Liver (tissue), 9 donors: ENCODE results near the gene TMEM223. TPM values are rescaled to one million over a fixed set of nuclear protein-coding genes. Genes with fewer than 3 reads are reported as not detected.

Experiments
- DNase-seq: peaks from one replicate; pipeline ENCODE4 v3.0.0-alpha.2; 2017; ENCODE audit warnings: low spot score
- H3K27ac ChIP-seq, 2 donors: one replicate each; pipeline ENCODE4 v1.7.0; 2013; ENCODE audit warnings: inconsistent platforms in 2 of 2, low read length in 2 of 2, control low read depth in 1 of 2, low read depth in 1 of 2, mild to moderate bottlenecking in 1 of 2
- H3K27me3 ChIP-seq, 4 donors: one replicate each; pipeline versions ENCODE4 v1.6.1 to v1.7.0; 2013; ENCODE audit warnings: low read length in 3 of 4, inconsistent platforms in 1 of 4, mild to moderate bottlenecking in 1 of 4, moderate library complexity in 1 of 4; ENCODE audit not compliant: control insufficient read depth in 4 of 4, insufficient read depth in 4 of 4
- H3K36me3 ChIP-seq, 4 donors: one replicate each; pipeline versions ENCODE4 v1.6.1 to v1.7.0; 2013; ENCODE audit warnings: low read length in 3 of 4, mild to moderate bottlenecking in 3 of 4, low read depth in 1 of 4, moderate library complexity in 1 of 4; ENCODE audit not compliant: control insufficient read depth in 4 of 4, insufficient read depth in 3 of 4
- H3K4me1 ChIP-seq, 4 donors: one replicate each; pipeline versions ENCODE4 v1.6.1 to v1.7.0; 2013; ENCODE audit warnings: low read length in 3 of 4, mild to moderate bottlenecking in 3 of 4, moderate library complexity in 1 of 4; ENCODE audit not compliant: control insufficient read depth in 4 of 4, insufficient read depth in 4 of 4
- H3K4me3 ChIP-seq, 3 donors: one replicate each; pipeline versions ENCODE4 v1.6.1 to v1.7.0; 2013; ENCODE audit warnings: low read length in 3 of 3, control low read depth in 1 of 3, low read depth in 1 of 3, mild to moderate bottlenecking in 1 of 3
- H3K9ac ChIP-seq, 2 donors: one replicate each; pipeline ENCODE4 v1.7.0; 2013; ENCODE audit warnings: low read length in 2 of 2, mild to moderate bottlenecking in 2 of 2, moderate library complexity in 2 of 2, control low read depth in 1 of 2, low read depth in 1 of 2
- H3K9me3 ChIP-seq, 4 donors: one replicate each; pipeline versions ENCODE4 v1.6.1 to v1.7.0; 2013; ENCODE audit warnings: low read length in 3 of 4; ENCODE audit not compliant: control insufficient read depth in 4 of 4
- EGR1 ChIP-seq, 2 donors: IDR thresholded peaks; 2 replicates each; pipeline ENCODE4 v1.6.1; 2016 to 2018; ENCODE audit warnings: antibody characterized with exemption in 2 of 2, low read depth in 2 of 2
- GABPA ChIP-seq, 2 donors: IDR thresholded peaks in 1 of 2; conservative IDR thresholded peaks in 1 of 2; 2 replicates each; pipeline ENCODE4 v1.6.1; 2016; ENCODE audit warnings: antibody characterized with exemption in 2 of 2, mild to moderate bottlenecking in 1 of 2, moderate library complexity in 1 of 2
- JUND ChIP-seq, 2 donors: IDR thresholded peaks; 2 replicates each; pipeline ENCODE4 v1.6.1; 2016; ENCODE audit warnings: antibody characterized with exemption in 2 of 2
- NR2F2 ChIP-seq: IDR thresholded peaks from 2 replicates; pipeline ENCODE4 v1.6.1; 2016; ENCODE audit warnings: antibody characterized with exemption
- RAD21 ChIP-seq, 2 donors: IDR thresholded peaks; 2 replicates each; pipeline ENCODE4 v1.6.1; 2016; ENCODE audit warnings: antibody characterized with exemption in 2 of 2, mild to moderate bottlenecking in 2 of 2
- RXRA ChIP-seq, 2 donors: IDR thresholded peaks; 2 replicates each; pipeline ENCODE4 v1.6.1; 2017 to 2018; ENCODE audit warnings: antibody characterized with exemption in 2 of 2, mild to moderate bottlenecking in 1 of 2
- SP1 ChIP-seq: IDR thresholded peaks from 2 replicates; pipeline ENCODE4 v1.6.1; 2018; ENCODE audit warnings: antibody characterized with exemption, mild to moderate bottlenecking
- TAF1 ChIP-seq: conservative IDR thresholded peaks from 2 replicates; pipeline ENCODE4 v1.6.1; 2016; ENCODE audit warnings: antibody characterized with exemption, mild to moderate bottlenecking
- YY1 ChIP-seq: IDR thresholded peaks from 2 replicates; pipeline ENCODE4 v1.6.1; 2016; ENCODE audit warnings: antibody characterized with exemption, mild to moderate bottlenecking
- WGBS: extraction: QIAGEN DNeasy Blood & Tissue Kit; methylation state at CpG from one replicate; pipeline ENCODE4 v1.1.7; 2013; 5-methylcytosine and 5-hydroxymethylcytosine counted together
- polyA plus RNA-seq, 2 donors: library from polyadenylated mRNA; stranded (reverse) in 1 of 2; unstranded in 1 of 2; fragments of 200-250 nt in 1 of 2; fragments of >200 nt in 1 of 2; fragmentation: Nextera tagmentation in 1 of 2; extraction: Ambion mirVana in 1 of 2; gene quantifications; one replicate each; pipeline versions ENCODE4 v1.2.1 to v1.2.3, GENCODE V29; 2013 to 2015
- total RNA-seq, 2 donors: library from RNA; depleted of rRNA; stranded (reverse); fragments of >200 nt; gene quantifications; one replicate each; pipeline ENCODE4 v1.2.3, GENCODE V29; 2014
- TF ChIP-seq, protein P1 (sequence below): IDR thresholded peaks from 2 replicates; pipeline ENCODE4 v1.6.1; 2016; ENCODE audit warnings: antibody characterized with exemption, mild to moderate bottlenecking
- TF ChIP-seq, protein P2 (sequence below): fragments of 150-350 bp; IDR thresholded peaks from 2 replicates; pipeline ENCODE4 v1.5.1; 2017; ENCODE audit warnings: improper control_type of control experiment, low read depth, low read length; ENCODE audit not compliant: missing input control
- TF ChIP-seq, protein P3 (sequence below): IDR thresholded peaks from 2 replicates; pipeline ENCODE4 v1.6.1; 2016; ENCODE audit warnings: antibody characterized with exemption
- TF ChIP-seq, protein P4 (sequence below): IDR thresholded peaks from 2 replicates; pipeline ENCODE4 v1.6.1; 2016; ENCODE audit warnings: antibody characterized with exemption
- TF ChIP-seq, protein P5 (sequence below): IDR thresholded peaks from 2 replicates; pipeline ENCODE4 v1.6.1; 2016; ENCODE audit warnings: antibody characterized with exemption
- donor health status: healthy.
- donor health status: healthy.
- donor health status: healthy.
- donor health status: healthy.
- donor health status: healthy.

TMEM223 gene
- total and polyA plus RNA-seq, 4 donors, result 9.2 to 23.8 (median 13.0) TPM

DNA sequence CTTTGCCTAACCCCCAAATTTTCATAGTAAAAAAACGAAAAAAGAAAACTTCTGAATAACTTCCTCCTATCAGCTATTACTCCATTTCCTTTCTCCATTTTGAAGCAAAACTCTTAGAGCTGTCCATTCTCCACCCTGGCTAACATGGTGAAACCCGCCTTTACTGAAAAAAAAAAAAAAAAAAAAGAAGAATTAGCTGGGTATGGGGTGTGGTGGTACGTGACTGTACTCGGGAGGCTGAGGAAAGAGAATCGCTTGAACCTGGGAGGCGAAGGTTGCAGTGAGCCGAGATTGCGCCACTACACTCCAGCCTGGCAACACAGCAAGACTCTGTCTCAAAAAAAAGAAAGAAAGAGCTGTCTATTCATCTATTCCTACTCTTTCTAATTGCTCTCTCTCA is 24.8 kb upstream of the TMEM223 start:
- TF ChIP-seq, protein P1, sequence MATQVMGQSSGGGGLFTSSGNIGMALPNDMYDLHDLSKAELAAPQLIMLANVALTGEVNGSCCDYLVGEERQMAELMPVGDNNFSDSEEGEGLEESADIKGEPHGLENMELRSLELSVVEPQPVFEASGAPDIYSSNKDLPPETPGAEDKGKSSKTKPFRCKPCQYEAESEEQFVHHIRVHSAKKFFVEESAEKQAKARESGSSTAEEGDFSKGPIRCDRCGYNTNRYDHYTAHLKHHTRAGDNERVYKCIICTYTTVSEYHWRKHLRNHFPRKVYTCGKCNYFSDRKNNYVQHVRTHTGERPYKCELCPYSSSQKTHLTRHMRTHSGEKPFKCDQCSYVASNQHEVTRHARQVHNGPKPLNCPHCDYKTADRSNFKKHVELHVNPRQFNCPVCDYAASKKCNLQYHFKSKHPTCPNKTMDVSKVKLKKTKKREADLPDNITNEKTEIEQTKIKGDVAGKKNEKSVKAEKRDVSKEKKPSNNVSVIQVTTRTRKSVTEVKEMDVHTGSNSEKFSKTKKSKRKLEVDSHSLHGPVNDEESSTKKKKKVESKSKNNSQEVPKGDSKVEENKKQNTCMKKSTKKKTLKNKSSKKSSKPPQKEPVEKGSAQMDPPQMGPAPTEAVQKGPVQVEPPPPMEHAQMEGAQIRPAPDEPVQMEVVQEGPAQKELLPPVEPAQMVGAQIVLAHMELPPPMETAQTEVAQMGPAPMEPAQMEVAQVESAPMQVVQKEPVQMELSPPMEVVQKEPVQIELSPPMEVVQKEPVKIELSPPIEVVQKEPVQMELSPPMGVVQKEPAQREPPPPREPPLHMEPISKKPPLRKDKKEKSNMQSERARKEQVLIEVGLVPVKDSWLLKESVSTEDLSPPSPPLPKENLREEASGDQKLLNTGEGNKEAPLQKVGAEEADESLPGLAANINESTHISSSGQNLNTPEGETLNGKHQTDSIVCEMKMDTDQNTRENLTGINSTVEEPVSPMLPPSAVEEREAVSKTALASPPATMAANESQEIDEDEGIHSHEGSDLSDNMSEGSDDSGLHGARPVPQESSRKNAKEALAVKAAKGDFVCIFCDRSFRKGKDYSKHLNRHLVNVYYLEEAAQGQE, result no peak
- no peak for TF ChIP-seq SP1
- H3K27ac ChIP-seq, result no peak overlapping the region
- DNase-seq, result no peak
- WGBS, result 82% methylated on average over 8 of the region's 8 CpGs
- H3K9me3 ChIP-seq, result no peaks in the 10 kb centered on the region
- no peaks in the 10 kb centered on the region for H3K4me1 ChIP-seq
- H3K9ac ChIP-seq, result no peak overlapping the region
- peaks cover 18 to 41% (median 23%) of the 10 kb centered on the region in 4 donors for H3K36me3 ChIP-seq
- H3K27me3 ChIP-seq, result no peaks in the 10 kb centered on the region
- H3K4me3 ChIP-seq, result no peak overlapping the region

DNA sequence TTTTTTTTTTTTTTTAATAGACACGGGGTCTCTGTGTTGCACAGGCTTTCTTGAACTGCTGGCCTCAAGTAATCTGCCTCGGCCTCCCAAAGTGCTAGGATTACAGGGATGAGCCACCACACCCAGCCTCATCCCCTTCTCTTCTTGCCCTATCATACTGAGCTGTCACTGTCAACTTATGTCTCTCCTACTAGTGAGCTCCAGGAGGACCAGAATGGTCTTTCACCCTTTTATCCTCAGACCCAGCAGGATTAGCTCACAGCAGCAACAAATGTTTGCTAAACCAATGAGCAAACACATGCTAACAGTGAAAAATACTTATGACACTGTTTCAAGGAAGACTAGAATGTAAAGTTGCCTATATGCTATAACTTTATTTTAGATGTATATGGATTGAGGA is 19.9 kb upstream of the TMEM223 start:
- Histone ChIP-seq H3K4me1 (peaks cover 0 to 5% (median under 1%) of the 10 kb centered on the region in 4 donors), H3K27ac (no peak overlapping the region), H3K9me3 (no peaks in the 10 kb centered on the region), H3K4me3 (no peak overlapping the region), H3K9ac (no peak overlapping the region), H3K27me3 (no peaks in the 10 kb centered on the region), H3K36me3 (peaks cover 0 to 14% (median 2%) of the 10 kb centered on the region in 4 donors)
- TF ChIP-seq NR2F2 (no peak), YY1 (no peak)
- TF ChIP-seq, protein P2, sequence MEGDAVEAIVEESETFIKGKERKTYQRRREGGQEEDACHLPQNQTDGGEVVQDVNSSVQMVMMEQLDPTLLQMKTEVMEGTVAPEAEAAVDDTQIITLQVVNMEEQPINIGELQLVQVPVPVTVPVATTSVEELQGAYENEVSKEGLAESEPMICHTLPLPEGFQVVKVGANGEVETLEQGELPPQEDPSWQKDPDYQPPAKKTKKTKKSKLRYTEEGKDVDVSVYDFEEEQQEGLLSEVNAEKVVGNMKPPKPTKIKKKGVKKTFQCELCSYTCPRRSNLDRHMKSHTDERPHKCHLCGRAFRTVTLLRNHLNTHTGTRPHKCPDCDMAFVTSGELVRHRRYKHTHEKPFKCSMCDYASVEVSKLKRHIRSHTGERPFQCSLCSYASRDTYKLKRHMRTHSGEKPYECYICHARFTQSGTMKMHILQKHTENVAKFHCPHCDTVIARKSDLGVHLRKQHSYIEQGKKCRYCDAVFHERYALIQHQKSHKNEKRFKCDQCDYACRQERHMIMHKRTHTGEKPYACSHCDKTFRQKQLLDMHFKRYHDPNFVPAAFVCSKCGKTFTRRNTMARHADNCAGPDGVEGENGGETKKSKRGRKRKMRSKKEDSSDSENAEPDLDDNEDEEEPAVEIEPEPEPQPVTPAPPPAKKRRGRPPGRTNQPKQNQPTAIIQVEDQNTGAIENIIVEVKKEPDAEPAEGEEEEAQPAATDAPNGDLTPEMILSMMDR, result no peak
- TF ChIP-seq, protein P3, sequence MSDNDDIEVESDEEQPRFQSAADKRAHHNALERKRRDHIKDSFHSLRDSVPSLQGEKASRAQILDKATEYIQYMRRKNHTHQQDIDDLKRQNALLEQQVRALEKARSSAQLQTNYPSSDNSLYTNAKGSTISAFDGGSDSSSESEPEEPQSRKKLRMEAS, result no peak
- TF ChIP-seq, protein P4, sequence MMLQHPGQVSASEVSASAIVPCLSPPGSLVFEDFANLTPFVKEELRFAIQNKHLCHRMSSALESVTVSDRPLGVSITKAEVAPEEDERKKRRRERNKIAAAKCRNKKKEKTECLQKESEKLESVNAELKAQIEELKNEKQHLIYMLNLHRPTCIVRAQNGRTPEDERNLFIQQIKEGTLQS, result no peak
- TF ChIP-seq, protein P5, sequence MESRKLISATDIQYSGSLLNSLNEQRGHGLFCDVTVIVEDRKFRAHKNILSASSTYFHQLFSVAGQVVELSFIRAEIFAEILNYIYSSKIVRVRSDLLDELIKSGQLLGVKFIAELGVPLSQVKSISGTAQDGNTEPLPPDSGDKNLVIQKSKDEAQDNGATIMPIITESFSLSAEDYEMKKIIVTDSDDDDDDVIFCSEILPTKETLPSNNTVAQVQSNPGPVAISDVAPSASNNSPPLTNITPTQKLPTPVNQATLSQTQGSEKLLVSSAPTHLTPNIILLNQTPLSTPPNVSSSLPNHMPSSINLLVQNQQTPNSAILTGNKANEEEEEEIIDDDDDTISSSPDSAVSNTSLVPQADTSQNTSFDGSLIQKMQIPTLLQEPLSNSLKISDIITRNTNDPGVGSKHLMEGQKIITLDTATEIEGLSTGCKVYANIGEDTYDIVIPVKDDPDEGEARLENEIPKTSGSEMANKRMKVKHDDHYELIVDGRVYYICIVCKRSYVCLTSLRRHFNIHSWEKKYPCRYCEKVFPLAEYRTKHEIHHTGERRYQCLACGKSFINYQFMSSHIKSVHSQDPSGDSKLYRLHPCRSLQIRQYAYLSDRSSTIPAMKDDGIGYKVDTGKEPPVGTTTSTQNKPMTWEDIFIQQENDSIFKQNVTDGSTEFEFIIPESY, result no peak
- 75% methylated on average over 2 of the region's 2 CpGs for WGBS
- DNase-seq, result no peak

DNA sequence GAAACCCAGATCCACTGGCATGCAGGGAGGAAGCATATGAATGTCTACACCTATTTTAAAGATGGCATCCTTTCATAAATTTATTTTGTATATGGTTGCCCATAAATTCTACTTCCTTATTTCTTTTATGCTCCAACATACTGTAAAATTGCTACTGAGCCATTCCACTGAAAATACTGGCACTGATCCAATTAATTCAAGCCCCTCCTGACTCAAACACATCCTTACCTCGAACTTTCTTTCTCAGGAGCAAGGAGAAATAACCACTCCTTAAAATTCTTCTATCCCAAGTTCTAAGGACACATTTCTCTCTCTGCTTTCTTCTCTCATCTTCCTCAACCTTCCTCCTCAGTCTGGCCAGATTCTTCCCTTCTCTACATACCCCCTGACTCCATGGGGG is 18.9 kb upstream of the TMEM223 start:
- WGBS, result 58% methylated on average over 1 of the region's 1 CpG
- H3K9me3 ChIP-seq, result no peaks in the 10 kb centered on the region
- no peaks in the 10 kb centered on the region for H3K27me3 ChIP-seq
- DNase-seq, result no peak
- no peak overlapping the region for H3K9ac ChIP-seq
- no peak overlapping the region for H3K4me3 ChIP-seq
- peaks cover 0 to 11% (median 5%) of the 10 kb centered on the region in 4 donors for H3K4me1 ChIP-seq
- no peak overlapping the region for H3K27ac ChIP-seq
- peaks cover 0 to 11% (median 0%) of the 10 kb centered on the region in 4 donors for H3K36me3 ChIP-seq
- no peak for TF ChIP-seq RXRA (IDR thresholded peaks at IDR 0.05)
- TF ChIP-seq, protein P3, result no peak
- TF ChIP-seq JUND (IDR thresholded peaks at IDR 0.05), result no peak
- TF ChIP-seq GABPA (IDR thresholded peaks at IDR 0.05 in 1 of 2, conservative IDR thresholded peaks at IDR 0.05 in 1 of 2), result no peak
- TF ChIP-seq RAD21 (IDR thresholded peaks at IDR 0.05), result no peak
- TF ChIP-seq TAF1, result no peak
- no peak for TF ChIP-seq SP1
- TF ChIP-seq, protein P2, result no peak
- no peak for TF ChIP-seq EGR1 (IDR thresholded peaks at IDR 0.05; ENCODE audit: low read depth in 2 of 2)
- TF ChIP-seq, protein P5, result no peak
- TF ChIP-seq YY1, result no peak
